ENCODE measurements around the gene SYNGR3.

GRCh38 chr16:1991948-1992703 lies 2.4 kb downstream of the SYNGR3 start:
- TF ChIP-seq CTCF (IDR thresholded peaks at IDR 0.05) (no peak), POLR2A (IDR thresholded peaks at IDR 0.05) (no peak)
